ENCODE data around the gene NSUN3. TPM values are rescaled to one million over a fixed set of nuclear protein-coding genes. Genes with fewer than 3 reads are reported as not detected.
A peak's percentile ranks its signal among the peaks of the same experiment; 100 is the strongest.

NSUN3 gene
- total and polyA plus RNA-seq, 2 of the 8 experiments (the other 6 are each of a cell fraction or from before 2014, with no cell fraction given), result 2.1 to 5.1 TPM

DNA sequence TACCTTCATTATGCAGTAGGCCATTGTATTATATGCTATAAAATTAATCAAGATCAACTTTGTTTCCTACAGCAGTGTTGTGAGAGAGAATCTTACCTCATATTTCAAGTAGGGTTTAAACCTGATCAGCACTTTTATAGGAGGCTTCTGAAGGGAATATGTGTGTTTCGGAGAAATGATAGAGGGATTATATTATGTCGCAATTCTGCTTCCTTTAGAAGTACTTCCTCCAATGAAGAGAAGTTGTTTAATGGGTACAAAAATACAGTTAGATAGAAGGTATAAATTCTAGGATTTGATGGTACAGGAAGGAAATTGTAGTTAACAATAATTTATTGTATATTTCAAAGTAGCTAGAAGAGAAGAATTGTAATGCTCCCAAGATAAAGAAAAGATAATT, 54.9 kb downstream of the NSUN3 start:
- H3K27ac ChIP-seq (ENCODE audit: low read depth, low read length), result no peak overlapping the region
- no peak overlapping the region for H3K23ac ChIP-seq (ENCODE audit: insufficient read length)
- H4K5ac ChIP-seq (ENCODE audit: insufficient read length, low read depth, low read length), result no peak overlapping the region
- H3K9ac ChIP-seq (replicated peaks in 1 of 4; ENCODE audit: extremely low read depth in 1 of 4, low read depth in 3 of 4, low read length in 3 of 4), result no peak overlapping the region
- no peak overlapping the region for H4K8ac ChIP-seq (ENCODE audit: extremely low read depth, insufficient read depth, low read length)
- no peak for DNase-seq (ENCODE audit: low read depth in 1 of 2, low spot score in 2 of 2)
- no peak for FAIRE-seq
- H2BK5ac ChIP-seq (ENCODE audit: low read depth, low read length), result no peak overlapping the region
- ChIA-PET CTCF (ENCODE audit: partially characterized antibody) (no interaction called here), POLR2A (ENCODE audit: partially characterized antibody) (no interaction called here)
- no peaks in the 10 kb centered on the region for H3K36me3 ChIP-seq (ENCODE audit: control insufficient read depth in 2 of 4, insufficient read depth in 4 of 4, low read length in 3 of 4)
- H2BK120ac ChIP-seq (replicated peaks; ENCODE audit: low read depth, low read length), result no peak overlapping the region
- H2AK5ac ChIP-seq (ENCODE audit: low read depth, low read length), result no peak overlapping the region
- no peak overlapping the region for H2BK12ac ChIP-seq (ENCODE audit: low read depth, low read length)
- H2BK20ac ChIP-seq (ENCODE audit: low read length), result no peak overlapping the region
- peak; percentile 59; the same call in 1 of the 2 replicates for TF ChIP-seq CEBPB (IDR thresholded peaks at IDR 0.05; ENCODE audit: low read depth, low read length)
- TF ChIP-seq, protein P1, sequence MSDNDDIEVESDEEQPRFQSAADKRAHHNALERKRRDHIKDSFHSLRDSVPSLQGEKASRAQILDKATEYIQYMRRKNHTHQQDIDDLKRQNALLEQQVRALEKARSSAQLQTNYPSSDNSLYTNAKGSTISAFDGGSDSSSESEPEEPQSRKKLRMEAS (IDR thresholded peaks at IDR 0.05), result no peak
- no peaks in the 10 kb centered on the region for H3K27me3 ChIP-seq (replicated peaks in 1 of 4; ENCODE audit: control insufficient read depth in 3 of 4, extremely low read depth in 1 of 4, insufficient read depth in 3 of 4, low read length in 3 of 4)
- H3K4me3 ChIP-seq (ENCODE audit: extremely low read depth in 1 of 4, insufficient read depth in 2 of 4, low read depth in 3 of 4, low read length in 4 of 4), result no peak overlapping the region
- no peak overlapping the region for H3K56ac ChIP-seq (replicated peaks; ENCODE audit: insufficient read length, low read depth, low read length)
- H3K18ac ChIP-seq (ENCODE audit: extremely low read depth, low read length), result no peak overlapping the region
- peaks cover 0 to 2% (median 0%) of the 10 kb centered on the region in 4 experiments; a peak in 1 of 7 replicates for H3K4me1 ChIP-seq (replicated peaks in 1 of 4; ENCODE audit: control insufficient read depth in 3 of 4, insufficient read depth in 4 of 4, low read length in 3 of 4)
- no peak overlapping the region for H2BK15ac ChIP-seq (ENCODE audit: low read length)
- no peak overlapping the region for H2AFZ ChIP-seq (ENCODE audit: low read length)
- no peaks in the 10 kb centered on the region for H3K79me1 ChIP-seq (ENCODE audit: low read depth, low read length)
- no peaks in the 10 kb centered on the region for H3K79me2 ChIP-seq (ENCODE audit: control insufficient read depth in 1 of 2, insufficient read depth in 2 of 2, low read length in 2 of 2)
- H3K9me3 ChIP-seq (ENCODE audit: insufficient read depth in 2 of 2, low read depth in 1 of 2, low read length in 1 of 2), result no peaks in the 10 kb centered on the region
- H4K91ac ChIP-seq (replicated peaks; ENCODE audit: insufficient read length, low read length), result no peak overlapping the region
- no peak overlapping the region for H3K14ac ChIP-seq (ENCODE audit: insufficient read length)
- H3K23me2 ChIP-seq (ENCODE audit: low read depth, low read length), result no peaks in the 10 kb centered on the region
- WGBS, 2 experiments (ENCODE audit: extremely low coverage in 1 of 2, insufficient coverage in 1 of 2, insufficient read length in 1 of 2, insufficient replicate concordance in 2 of 2, low coverage in 1 of 2, low lambda C conversion rate in 2 of 2, missing lambda C conversion rate in 1 of 2), result 90% methylated on average over 2 of the region's 2 CpGs; no CpG with 5 or more reads in 1 of the 2 experiments
- H3K4ac ChIP-seq (replicated peaks; ENCODE audit: insufficient read length, low read depth, low read length), result no peak overlapping the region
- H4K20me1 ChIP-seq (replicated peaks in 1 of 2; ENCODE audit: control insufficient read depth in 1 of 2, insufficient read depth in 2 of 2, low read length in 2 of 2), result no peaks in the 10 kb centered on the region
- H3K4me2 ChIP-seq (ENCODE audit: insufficient read depth in 1 of 2, low read depth in 2 of 2, low read length in 2 of 2), result no peak overlapping the region
